Measurements from ENCODE around the gene MEIS1. TPM values are rescaled to one million over a fixed set of nuclear protein-coding genes. Genes with fewer than 3 reads are reported as not detected.

MEIS1 gene
- total and polyA plus RNA-seq, 2 donors (not counting 1 experiment from before 2014, with no cell fraction given): 0.03 TPM; not detected in 1

GRCh38 chr2:66443979-66444861 lies 9.3 kb downstream of the MEIS1 start:
- Histone ChIP-seq H3K36me3 (replicated peaks in 1 of 2; ENCODE audit: control extremely low read depth in 1 of 2, control insufficient read depth in 1 of 2, extremely low read depth in 1 of 2, insufficient read depth in 2 of 2, low read length in 1 of 2) (no peaks in the 10 kb centered on the region), H3K79me2 (ENCODE audit: control insufficient read depth, insufficient read depth, low read length) (no peaks in the 10 kb centered on the region), H3K9me3 (ENCODE audit: control extremely low read depth in 1 of 3, control insufficient read depth in 2 of 3, insufficient read depth in 1 of 3, low read length in 2 of 3) (peaks cover 0 to 18% (median 0%) of the 10 kb centered on the region in 3 donors), H2AFZ (ENCODE audit: insufficient read depth, low read depth, low read length, poor library complexity, severe bottlenecking) (no peak overlapping the region), H3K4me1 (ENCODE audit: control insufficient read depth in 2 of 2, insufficient read depth in 2 of 2, low read length in 2 of 2) (peaks cover 14 to 28% of the 10 kb centered on the region in 2 donors), H3K4me3 (ENCODE audit: control extremely low read depth in 1 of 5, extremely low read depth in 1 of 5, insufficient read depth in 1 of 5, low read depth in 2 of 5, low read length in 4 of 5) (no peak overlapping the region), H3K27me3 (replicated peaks in 1 of 4; ENCODE audit: control extremely low read depth in 1 of 4, control insufficient read depth in 3 of 4, insufficient read depth in 4 of 4, low read length in 3 of 4) (peaks cover 0 to 65% (median 42%) of the 10 kb centered on the region in 4 experiments), H3K4me2 (replicated peaks; ENCODE audit: low read depth, low read length, poor library complexity, severe bottlenecking) (no peak overlapping the region), H4K20me1 (ENCODE audit: control insufficient read depth, insufficient read depth, low read length, poor library complexity, severe bottlenecking) (no peaks in the 10 kb centered on the region), H3K9ac (ENCODE audit: low read length) (no peak overlapping the region), H3K27ac (ENCODE audit: low read length in 2 of 2) (no peak overlapping the region)
- no peak for DNase-seq
- Mint-ChIP-seq H3K4me3 (no peak overlapping the region), H3K27ac (no peak overlapping the region), H3K9me3 (ENCODE audit: insufficient read depth) (no peaks in the 10 kb centered on the region), H3K27me3 (peaks cover 70% of the 10 kb centered on the region), H3K4me1 (peaks cover 13% of the 10 kb centered on the region)
- POLR2A ChIA-PET: no interaction called here
- 45% methylated on average over 29 of the region's 33 CpGs for WGBS (ENCODE audit: insufficient coverage)
- TF ChIP-seq CTCF (IDR thresholded peaks at IDR 0.05) (no peak), EZH2 (IDR thresholded peaks at IDR 0.05; ENCODE audit: borderline replicate concordance, insufficient read depth, low read depth, low read length, poor library complexity, severe bottlenecking) (no peak)
- no peak for ATAC-seq (ENCODE audit: low read depth)
- CTCF ChIA-PET: no interaction called here
- intact Hi-C loops (cut with micrococcal nuclease): no loop called here

Measured in B cell (primary cell).